Cardiac muscle cell (in vitro differentiated cells and primary cell): ENCODE results near the gene SEC63. TPM values are rescaled to one million over a fixed set of nuclear protein-coding genes. Genes with fewer than 3 reads are reported as not detected.
"Not testable (repeated sequence)": the region's sequence is repeated elsewhere in the genome, so short reads cannot be mapped to it uniquely, and the experiment has no call there.

Source experiments
- DNase-seq, 2 donors: peaks; one replicate each; pipeline versions ENCODE4 v3.0.0 to v3.0.0-alpha.2; 2010 to 2017; ENCODE audit warnings: low read depth in 1 of 2, low spot score in 1 of 2
- H3K27ac ChIP-seq: fragments of 200-600 bp; sonication (generic); 2 replicates; pipeline ENCODE4 v1.5.1; 2016
- H3K27me3 ChIP-seq: fragments of 200-600 bp; sonication (generic); 2 replicates; pipeline ENCODE4 v1.6.0; 2016; ENCODE audit warnings: control low read depth
- H3K36me3 ChIP-seq: fragments of 200-600 bp; sonication (generic); 2 replicates; pipeline ENCODE4 v1.5.1; 2016; ENCODE audit warnings: control low read depth
- H3K4me1 ChIP-seq: fragments of 200-600 bp; sonication (generic); 2 replicates; pipeline ENCODE4 v1.8.1; 2017; ENCODE audit warnings: low read depth, mild to moderate bottlenecking, mixed run types
- H3K4me3 ChIP-seq: fragments of 200-600 bp; sonication (generic); 2 replicates; pipeline ENCODE4 v1.5.1; 2016; ENCODE audit warnings: mild to moderate bottlenecking
- H3K9me3 ChIP-seq: fragments of 200-600 bp; sonication (generic); 2 replicates; pipeline ENCODE4 v1.5.1; 2017; ENCODE audit warnings: low read depth, mild to moderate bottlenecking, control low read depth
- CTCF ChIP-seq: IDR thresholded peaks from 2 replicates; pipeline ENCODE4 v1.5.1; 2012; ENCODE audit warnings: low read depth, mild to moderate bottlenecking, low read length
- polyA plus RNA-seq: library from polyadenylated mRNA; unstranded; fragments of >200 nt; fragmentation: Nextera tagmentation; extraction: Ambion mirVana; gene quantifications from 2 replicates; pipeline ENCODE4 v1.2.1, GENCODE V29; 2016
- total RNA-seq: library from RNA; depleted of rRNA; stranded (reverse); fragments of >200 nt; gene quantifications from 2 replicates; pipeline ENCODE4 v1.2.3, GENCODE V29; 2016

SEC63 gene
- total and polyA plus RNA-seq, 2 experiments from 2014 or later = 9.6 to 80.8 TPM

DNA sequence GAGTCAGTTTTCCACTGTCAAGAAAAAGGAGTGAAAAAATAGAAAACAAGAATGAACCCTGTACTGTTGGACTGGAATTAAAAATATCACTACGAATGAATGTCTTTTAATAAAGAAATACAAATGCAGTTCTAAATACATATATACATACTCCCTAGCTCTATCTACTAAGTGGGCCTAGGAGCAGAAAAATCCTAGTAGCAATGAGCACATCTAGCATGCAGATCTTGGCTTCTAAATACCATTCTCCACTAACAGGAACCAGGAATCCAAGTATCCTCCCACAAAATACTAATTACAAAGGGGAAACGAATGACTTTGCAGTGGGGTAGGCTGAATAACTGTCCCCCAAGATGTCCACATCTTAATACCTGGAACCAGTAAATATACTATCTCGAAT lies 25.4 kb downstream of the SEC63 start:
- no peaks in the 10 kb centered on the region for H3K4me1 ChIP-seq
- DNase-seq = no peak
- H3K27me3 ChIP-seq = no peaks in the 10 kb centered on the region
- no peak overlapping the region for H3K4me3 ChIP-seq
- H3K36me3 ChIP-seq = no peaks in the 10 kb centered on the region
- TF ChIP-seq CTCF = no peak
- no peak overlapping the region for H3K27ac ChIP-seq
- H3K9me3 ChIP-seq = no peaks in the 10 kb centered on the region

DNA sequence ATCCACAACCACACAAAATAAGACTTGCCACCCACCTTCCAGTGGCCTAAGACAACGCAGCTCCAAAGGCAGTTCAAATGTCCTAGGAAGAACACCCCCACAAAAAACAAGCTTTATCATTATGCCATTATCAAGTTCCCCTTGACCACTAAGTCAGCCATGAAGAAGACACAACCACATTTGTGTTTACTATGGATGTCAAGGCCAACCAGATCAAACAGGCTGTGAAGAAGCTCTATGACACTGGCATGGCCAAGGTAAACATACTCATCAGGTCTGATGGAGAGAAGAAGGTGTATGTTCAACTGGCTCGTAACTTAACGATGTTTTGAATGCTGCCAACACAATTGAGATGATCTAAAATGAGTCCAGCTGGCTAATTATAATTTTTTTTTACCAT lies 26.1 kb downstream of the SEC63 start:
- TF ChIP-seq CTCF = no peak
- DNase-seq = no peak
- Histone ChIP-seq H3K36me3 (no peaks in the 10 kb centered on the region), H3K4me3 (no peak overlapping the region), H3K4me1 (no peaks in the 10 kb centered on the region), H3K27me3 (no peaks in the 10 kb centered on the region), H3K9me3 (no peaks in the 10 kb centered on the region), H3K27ac (no peak overlapping the region)

DNA sequence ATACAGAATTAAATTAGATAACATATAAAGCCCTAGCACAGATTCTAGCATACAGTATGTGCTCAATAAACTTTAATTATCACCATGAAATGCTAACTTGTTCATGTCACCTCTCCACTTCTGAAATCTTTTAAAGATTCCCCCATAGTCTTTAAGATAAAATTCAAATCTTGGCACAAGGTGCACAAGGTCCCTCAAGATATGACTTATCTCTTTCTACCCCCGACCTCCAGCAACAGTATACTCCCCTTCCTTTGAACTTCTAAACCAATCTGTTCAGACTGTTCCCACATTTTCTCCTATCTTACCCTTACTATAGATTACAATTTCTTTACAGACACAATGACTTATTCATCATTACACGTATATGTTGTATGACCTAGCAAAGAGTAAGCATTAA lies 29.0 kb downstream of the SEC63 start:
- Histone ChIP-seq H3K27ac (no peak overlapping the region), H3K4me3 (no peak overlapping the region), H3K4me1 (no peaks in the 10 kb centered on the region), H3K36me3 (no peaks in the 10 kb centered on the region), H3K9me3 (no peaks in the 10 kb centered on the region), H3K27me3 (no peaks in the 10 kb centered on the region)
- no peak for DNase-seq
- TF ChIP-seq CTCF = no peak

DNA sequence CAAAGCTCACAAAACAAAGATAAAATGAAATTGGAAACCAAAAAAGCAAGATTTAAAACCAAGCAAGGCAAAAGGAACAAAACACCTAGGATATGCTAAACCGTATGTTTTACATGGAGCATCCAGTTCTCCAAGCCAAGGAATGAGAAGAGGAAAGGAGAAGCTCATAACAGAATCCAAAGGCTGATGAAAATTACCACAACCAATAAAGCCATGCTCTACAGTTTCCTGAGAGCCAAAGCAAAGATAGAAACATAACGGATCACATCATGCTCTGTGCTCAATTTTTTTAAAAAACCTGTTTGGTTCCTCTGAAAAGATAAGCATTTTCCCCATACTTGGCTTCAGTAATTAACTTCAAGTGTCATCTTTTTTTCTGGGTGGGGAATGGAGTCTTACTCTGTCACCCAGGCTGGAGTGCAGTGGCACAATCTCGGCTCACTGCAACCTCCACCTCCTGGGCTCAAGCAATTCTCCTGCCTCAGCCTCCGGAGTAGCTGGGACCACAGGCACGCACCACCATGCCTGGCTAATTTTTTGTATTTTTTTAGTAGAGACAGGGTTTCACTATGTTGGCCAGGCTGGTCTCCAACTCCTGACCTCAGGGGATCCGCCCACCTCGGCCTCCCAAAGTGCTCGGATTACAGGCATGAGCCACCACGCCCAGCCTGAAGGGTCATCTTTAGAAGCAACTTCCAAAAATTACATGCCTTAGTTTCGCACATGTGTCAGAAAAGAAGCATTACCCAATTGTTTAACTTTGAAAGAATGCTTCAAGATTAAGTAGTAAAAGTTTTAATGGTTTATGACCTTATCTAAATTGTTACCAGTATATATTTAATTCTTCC lies 31.1 kb downstream of the SEC63 start:
- DNase-seq, H3K36me3 ChIP-seq, H3K4me3 ChIP-seq, H3K27ac ChIP-seq, H3K4me1 ChIP-seq, H3K9me3 ChIP-seq, H3K27me3 ChIP-seq: not testable (repeated sequence)

- H3K4me1 ChIP-seq = no peaks in the 10 kb centered on the region
- H3K27ac ChIP-seq = no peak overlapping the region
- no peaks in the 10 kb centered on the region for H3K27me3 ChIP-seq
- no peak for TF ChIP-seq CTCF
- H3K36me3 ChIP-seq = peaks cover 21% of the 10 kb centered on the region
- H3K4me3 ChIP-seq = no peak overlapping the region
- H3K9me3 ChIP-seq = peaks cover 6% of the 10 kb centered on the region
- peak in 1 of 2 donors; percentile 4 for DNase-seq
Observed at GRCh38 chr6:107917451-107918375, 40.3 kb downstream of the SEC63 start.

DNA sequence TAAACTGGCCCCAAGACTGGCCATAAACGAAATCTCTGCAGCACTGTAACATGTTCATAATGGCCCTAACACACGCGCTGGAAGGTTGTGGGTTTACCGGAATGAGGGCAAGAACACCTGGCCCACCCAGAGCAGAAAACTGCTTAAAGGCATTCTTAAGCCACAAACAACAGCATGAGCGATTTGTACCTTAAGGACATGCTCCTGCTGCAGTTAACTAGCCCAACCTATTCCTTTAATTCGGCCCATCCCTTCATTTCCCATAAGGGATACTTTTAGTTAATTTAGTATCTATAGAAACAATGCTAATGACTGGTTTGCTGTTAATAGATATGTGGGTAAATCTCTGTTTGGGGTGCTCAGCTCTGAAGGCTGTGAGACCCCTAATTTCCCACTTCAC lies 41.0 kb downstream of the SEC63 start:
- H3K4me1 ChIP-seq, DNase-seq, H3K4me3 ChIP-seq, H3K27me3 ChIP-seq, H3K9me3 ChIP-seq, H3K27ac ChIP-seq: not testable (repeated sequence)
- peaks cover 27% of the 10 kb centered on the region for H3K36me3 ChIP-seq
